ENCODE measurements around the gene PIP4K2A.
"Not testable (repeated sequence)": the region's sequence is repeated elsewhere in the genome, so short reads cannot be mapped to it uniquely, and the experiment has no call there.

The PIP4K2A gene

GRCh38 chr10:22693860-22694259, 20.5 kb downstream of the PIP4K2A start:
- no peak for DNase-seq (ENCODE audit: low spot score)

GRCh38 chr10:22693371-22693784, 21.0 kb downstream of the PIP4K2A start:
- no peak for DNase-seq (ENCODE audit: low spot score)

- DNase-seq (ENCODE audit: low spot score), result not testable (repeated sequence)
Measured at GRCh38 chr10:22692119-22692518, 22.3 kb downstream of the PIP4K2A start.

- no peak for DNase-seq (ENCODE audit: low spot score)
Measured at GRCh38 chr10:22690614-22691431, 23.6 kb downstream of the PIP4K2A start.

GRCh38 chr10:22690158-22690557, 24.2 kb downstream of the PIP4K2A start:
- no peak for DNase-seq (ENCODE audit: low spot score)

GRCh38 chr10:22686347-22686746, 28.0 kb downstream of the PIP4K2A start:
- DNase-seq (ENCODE audit: low spot score), result no peak

GRCh38 chr10:22685926-22686325, 28.5 kb downstream of the PIP4K2A start:
- DNase-seq (ENCODE audit: low spot score), result no peak

- DNase-seq (ENCODE audit: low spot score), result no peak
Measured at GRCh38 chr10:22684699-22685098, 29.7 kb downstream of the PIP4K2A start.

- DNase-seq (ENCODE audit: low spot score), result no peak
Measured at GRCh38 chr10:22683140-22683389, 31.3 kb downstream of the PIP4K2A start.

- peak; percentile 83 for DNase-seq (ENCODE audit: low spot score)
Measured at GRCh38 chr10:22682237-22683139, 31.9 kb downstream of the PIP4K2A start.

GRCh38 chr10:22681783-22682183, 32.6 kb downstream of the PIP4K2A start:
- DNase-seq (ENCODE audit: low spot score), result peak; percentile 84

GRCh38 chr10:22681301-22681700, 33.1 kb downstream of the PIP4K2A start:
- DNase-seq (ENCODE audit: low spot score), result no peak

- no peak for DNase-seq (ENCODE audit: low spot score)
Measured at GRCh38 chr10:22679608-22680007, 34.8 kb downstream of the PIP4K2A start.

GRCh38 chr10:22677333-22677732, 37.0 kb downstream of the PIP4K2A start:
- no peak for DNase-seq (ENCODE audit: low spot score)

- DNase-seq (ENCODE audit: low spot score), result no peak
Measured at GRCh38 chr10:22676435-22676834, 37.9 kb downstream of the PIP4K2A start.

- DNase-seq (ENCODE audit: low spot score), result no peak
Measured at GRCh38 chr10:22674573-22674930, 39.8 kb downstream of the PIP4K2A start.

GRCh38 chr10:22673785-22674572, 40.4 kb downstream of the PIP4K2A start:
- no peak for DNase-seq (ENCODE audit: low spot score)

- no peak for DNase-seq (ENCODE audit: low spot score)
Measured at GRCh38 chr10:22673091-22673392, 41.3 kb downstream of the PIP4K2A start.

- no peak for DNase-seq (ENCODE audit: low spot score)
Measured at GRCh38 chr10:22672319-22673090, 41.9 kb downstream of the PIP4K2A start.

- no peak for DNase-seq (ENCODE audit: low spot score)
Measured at GRCh38 chr10:22670788-22671187, 43.6 kb downstream of the PIP4K2A start.

GRCh38 chr10:22669163-22669711, 45.1 kb downstream of the PIP4K2A start:
- DNase-seq (ENCODE audit: low spot score), result no peak

GRCh38 chr10:22667093-22667480, 47.3 kb downstream of the PIP4K2A start:
- no peak for DNase-seq (ENCODE audit: low spot score)

Measured in kidney tubule cell (primary cell).